Activated CD4-positive, alpha-beta T cell treated with anti-CD3 and anti-CD28 coated beads, Interleukin-2, amount 50 U/mL, for 1 hour (primary cell): ENCODE data around the gene FBN3.
A peak's percentile ranks its signal among the peaks of the same experiment; 100 is the strongest.
"Not testable (repeated sequence)": the region's sequence is repeated elsewhere in the genome, so short reads cannot be mapped to it uniquely, and the experiment has no call there.

Experiments
- DNase-seq: peaks from one replicate; pipeline ENCODE4 v3.0.0-alpha.2; 2020

Gene FBN3

DNA sequence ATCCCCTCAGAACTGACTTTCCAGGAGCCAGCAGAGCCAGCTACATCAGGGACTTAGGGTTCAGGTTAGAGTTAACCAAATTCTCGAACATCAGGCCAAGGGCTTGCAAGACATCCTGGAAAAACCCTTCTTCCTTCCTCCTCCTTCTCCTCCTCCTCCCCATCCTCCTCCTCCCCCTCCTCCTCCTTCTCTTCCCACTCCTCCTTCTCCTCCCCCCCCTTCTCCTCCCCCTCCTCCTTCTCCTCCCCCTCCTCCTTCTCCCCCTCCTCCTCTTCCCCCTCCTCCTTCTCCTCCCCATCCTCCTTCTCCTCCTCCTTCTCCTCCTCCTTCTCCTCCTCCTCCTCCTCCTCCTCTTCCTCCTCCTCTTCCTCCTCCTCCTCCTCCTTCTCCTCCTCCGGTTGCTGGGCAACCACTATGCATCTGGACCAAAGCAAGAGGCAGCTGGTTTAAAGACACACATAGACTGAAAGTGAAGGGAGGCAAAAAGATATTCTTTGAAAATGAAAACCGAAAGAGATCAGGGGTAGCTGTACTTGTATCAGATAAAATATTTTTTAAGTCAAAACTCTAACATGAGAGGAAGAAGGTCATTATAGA lies 102.7 kb downstream of the FBN3 start:
- DNase-seq = no peak

DNA sequence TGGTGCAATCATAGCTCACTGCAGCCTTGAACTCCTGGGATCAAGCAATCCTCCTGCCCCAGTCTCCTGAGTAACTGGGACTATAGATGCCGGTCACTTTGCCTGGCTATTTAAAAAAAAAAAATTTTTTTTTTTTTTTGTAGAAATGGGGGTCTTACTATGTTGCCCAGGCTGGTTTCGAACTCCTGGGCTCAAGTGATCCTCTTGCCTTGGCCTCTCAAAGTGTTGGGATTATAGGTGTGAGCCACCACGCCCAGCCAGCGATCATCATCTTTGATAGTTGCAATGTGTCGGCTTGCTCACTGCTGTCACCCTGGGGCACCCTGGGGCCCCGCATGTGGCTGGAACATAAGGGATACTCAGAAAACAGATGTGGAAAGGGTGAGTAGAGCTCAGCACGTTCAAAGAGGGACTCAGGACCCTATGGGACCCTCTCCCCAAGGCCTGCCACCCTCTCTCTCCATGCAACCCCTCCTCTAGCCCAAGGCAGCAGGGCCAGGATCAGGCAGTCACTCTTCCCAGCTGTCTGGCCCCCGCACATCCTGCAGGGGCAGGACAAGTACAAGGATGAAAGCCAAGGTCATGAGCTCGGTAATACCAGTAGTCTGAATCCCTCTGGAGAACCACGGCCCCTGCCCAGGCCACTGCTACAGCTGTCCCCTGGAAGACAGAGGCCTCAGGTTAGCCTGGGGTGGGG lies 103.4 kb downstream of the FBN3 start:
- DNase-seq = no peak

DNA sequence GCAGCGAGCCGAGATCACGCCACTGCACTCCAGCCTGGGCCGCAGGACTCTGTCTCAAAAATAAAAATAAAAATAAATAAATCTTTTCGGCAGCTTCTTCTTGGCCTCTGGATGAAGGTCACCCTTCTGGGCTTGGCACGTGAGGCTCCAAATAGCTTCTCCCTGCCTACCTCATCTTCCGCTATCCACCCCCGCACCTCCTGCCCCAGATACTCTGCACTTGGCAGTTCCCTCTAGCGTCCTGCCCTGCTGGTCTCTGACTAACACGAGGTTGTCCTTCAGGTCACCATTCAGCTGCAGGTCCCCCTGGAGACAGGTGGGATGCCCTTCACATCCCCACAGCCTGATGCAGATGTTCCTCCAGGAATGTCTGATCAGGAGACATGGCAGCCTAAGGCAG lies 105.4 kb downstream of the FBN3 start:
- DNase-seq = no peak

DNA sequence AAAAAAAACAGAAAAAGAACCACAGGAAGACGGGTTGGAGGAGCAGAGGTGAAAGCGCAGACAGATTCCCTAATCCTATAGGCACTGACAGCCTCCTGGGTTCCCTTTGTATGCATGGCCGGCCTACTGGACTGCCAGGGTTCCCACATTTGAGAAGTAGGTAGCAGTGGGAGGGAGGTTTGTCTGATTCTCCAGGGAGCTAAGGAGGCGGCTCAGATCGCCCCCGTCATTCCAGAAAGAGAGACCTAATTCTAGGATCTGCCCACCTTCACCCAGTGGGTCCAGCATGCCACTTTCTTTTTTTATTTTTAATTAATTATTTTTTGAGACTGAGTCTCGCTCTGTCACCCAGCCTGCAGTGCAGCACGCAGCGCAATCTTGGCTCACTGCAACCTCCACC lies 106.5 kb downstream of the FBN3 start:
- DNase-seq = no peak

DNA sequence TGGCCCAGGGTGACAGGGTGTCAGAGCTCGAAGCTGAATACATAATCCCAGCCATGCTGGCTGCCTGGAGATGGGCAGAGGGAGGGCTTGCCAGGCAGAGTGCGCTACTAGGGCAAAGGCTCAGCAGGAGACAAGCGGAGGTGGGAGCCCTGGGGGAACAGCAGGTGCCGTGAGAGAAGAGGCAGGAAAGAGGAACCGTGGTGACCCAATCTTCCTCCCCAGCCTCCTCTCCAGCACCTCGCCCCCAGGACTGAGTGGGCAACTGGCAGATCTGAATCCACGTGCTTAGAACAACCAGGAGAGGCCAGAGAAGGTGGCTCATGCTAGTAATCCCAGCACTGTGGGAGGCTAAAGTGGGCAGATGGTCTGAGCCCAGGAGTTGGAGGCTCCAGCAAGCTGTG lies 107.9 kb downstream of the FBN3 start:
- DNase-seq = no peak

DNA sequence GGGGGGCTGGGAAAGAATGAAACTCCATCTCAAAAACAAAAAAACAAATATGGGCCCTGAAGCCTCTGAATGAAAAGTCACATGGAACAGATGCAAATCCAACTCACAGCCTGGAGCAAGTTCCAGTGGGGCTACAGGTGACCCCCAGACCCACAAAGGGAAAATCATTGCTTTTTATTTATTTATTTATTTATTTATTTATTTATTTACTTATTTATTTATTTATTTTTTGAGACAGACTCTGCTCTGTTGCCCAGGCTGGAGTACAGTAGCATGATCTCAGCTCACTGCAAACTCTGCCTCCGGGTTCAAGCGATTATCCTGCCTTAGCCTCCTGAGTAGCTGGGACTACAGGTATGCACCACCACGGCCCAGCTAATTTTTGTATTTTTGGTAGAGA lies 110.2 kb downstream of the FBN3 start:
- DNase-seq = no peak

DNA sequence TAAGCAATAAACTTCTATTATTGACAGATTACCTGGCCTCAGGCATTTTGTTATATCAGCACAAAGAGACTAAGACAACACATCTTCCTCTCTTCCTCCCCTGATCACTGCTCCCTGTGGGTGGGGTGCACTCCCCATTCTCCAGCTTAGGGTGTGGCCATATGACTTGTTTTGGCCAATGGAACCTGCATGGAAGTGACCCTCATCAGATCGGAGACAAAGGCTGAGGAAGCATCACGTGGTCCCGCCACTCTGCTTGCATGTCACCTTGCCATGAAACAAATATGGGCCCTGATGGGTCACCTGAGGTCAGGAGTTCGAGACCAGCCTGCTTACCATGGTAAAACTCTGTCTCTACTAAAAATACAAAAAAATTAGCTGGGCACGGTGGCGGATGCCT lies 110.6 kb downstream of the FBN3 start:
- DNase-seq = no peak

DNA sequence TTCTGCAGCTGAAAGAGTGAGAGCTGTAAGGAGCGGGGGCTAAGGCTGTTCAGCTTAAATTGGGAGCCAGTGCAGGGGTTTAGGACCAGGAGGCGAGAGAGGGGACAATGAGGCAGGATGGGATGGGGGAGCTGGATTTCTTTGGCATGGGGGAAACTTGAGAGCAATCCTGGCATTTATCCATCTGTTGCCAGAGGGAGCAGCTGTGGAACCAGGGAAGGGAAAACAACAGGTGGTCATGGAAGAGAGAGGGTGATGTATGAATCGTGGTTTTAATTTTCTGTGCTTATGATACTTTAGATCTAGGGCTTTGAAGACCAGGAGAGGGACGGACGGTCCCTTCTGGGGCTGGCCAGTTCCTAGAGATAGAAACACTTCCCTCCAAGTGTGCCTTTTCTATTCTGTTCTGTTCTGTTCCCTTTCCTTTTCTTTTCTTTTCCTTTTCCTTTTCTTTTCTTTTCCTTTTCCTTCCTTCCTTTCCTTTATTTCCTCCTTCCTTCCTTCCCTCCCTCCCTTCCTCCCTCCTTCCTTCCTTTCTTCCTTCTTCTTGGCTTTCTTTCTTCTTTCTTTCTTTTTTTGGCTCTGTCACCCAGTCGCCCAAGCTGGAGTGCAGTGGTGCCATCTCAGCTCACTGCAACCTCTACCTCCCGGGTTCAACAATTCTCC lies 112.8 kb downstream of the FBN3 start:
- DNase-seq = no peak

DNA sequence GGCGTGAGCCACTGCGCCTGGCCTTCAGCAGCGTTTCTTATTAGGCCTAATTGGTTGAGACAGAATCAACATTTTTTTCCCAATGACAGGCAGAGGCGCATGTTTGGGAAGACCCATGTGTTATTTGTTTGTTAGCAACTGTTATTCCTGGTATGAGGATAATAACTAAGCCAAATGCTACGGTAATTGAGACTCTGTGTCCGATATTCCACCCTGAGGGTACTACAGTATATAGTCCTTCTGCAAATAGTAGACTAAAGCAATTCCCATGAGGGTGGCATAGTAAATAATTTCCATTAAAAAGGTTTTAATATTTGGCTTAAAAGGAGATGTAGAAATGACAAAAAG lies 115.2 kb downstream of the FBN3 start:
- DNase-seq = no peak

DNA sequence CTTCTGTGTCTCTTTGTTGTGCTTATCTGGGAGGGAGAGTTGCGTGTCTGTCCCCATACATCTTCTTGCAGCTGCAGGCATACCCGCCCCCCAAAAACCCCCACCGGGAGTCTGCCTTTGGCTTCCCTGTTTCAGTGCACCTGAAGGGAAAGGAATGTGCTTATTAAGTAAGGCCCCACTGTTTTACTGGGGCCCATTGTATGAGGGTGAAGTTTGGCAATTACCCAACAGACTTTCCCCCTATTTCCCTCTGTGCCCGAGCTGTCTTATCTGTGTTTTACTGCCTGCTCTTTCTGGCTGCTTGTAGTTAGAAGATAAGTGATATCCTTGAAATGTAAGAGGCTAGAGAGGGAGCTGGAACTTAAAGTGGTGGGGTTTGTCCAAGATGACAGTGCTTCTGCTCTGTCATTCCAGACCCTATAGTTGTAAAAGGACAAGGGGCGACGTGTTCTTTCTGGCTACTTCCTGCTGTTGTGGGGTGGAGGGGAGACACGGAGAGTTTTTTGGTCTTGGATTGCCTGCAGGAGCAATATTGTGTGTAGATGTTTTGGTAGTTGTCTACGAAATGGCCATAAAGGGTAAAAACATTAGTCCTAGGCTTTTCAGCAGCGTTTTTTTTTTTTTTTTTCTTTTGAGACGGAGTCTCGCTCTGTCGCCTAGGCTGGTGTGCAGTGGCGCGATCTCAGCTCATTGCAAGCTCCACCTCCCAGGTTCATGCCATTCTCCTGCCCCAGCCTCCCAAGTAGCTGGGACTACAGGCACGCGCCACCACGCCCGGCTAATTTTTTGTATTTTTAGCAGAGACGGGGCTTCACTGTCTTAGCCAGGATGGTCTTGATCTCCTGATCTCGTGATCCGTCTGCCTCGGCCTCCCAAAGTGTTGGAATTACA lies 115.9 kb downstream of the FBN3 start:
- not testable (repeated sequence) for DNase-seq

DNA sequence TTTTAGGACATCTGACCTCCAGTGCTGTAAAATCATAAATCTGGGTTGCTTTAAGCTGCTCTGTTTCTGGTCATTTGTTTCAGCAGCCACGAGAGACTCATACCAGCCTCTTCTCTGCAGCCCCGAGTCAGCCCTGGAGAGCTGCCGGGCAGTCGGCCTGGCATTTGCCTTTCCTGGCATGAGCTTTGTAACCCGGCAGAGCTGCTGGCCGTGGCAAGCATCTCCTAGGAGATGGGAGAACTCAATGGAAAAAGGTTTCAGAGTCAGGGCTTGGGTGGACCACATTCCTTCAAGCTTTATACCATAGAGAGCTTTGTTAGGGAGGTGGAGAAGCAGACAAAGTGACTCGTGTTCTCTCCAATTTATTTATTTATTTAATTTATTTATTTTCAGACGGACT lies 118.4 kb downstream of the FBN3 start:
- DNase-seq = no peak

DNA sequence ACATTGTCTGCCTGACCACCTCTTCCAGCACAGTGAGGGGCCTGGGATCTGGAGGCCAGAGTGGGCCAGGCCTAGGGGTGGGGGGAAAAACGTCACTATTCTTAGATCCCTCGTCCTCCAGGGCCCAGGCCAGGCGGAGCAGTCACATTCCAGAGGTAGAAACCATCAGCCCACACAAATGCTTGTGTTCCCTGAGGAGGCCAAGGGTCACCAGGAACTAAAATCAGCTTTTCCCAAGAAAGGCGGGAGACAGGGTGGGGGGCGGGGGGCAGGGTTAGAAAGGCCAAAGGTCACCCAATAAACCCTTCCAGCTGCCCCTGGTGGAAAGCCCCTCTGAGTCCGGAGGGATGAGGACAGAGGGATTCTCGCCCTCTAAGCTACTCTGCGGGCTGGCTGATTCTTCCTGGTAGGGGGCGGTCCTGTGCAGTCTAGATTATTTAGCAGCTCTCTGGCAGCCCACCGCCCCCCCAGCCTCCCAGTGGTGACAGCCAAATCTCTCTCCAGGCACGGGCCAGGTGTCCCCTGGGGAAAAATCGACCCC lies 120.4 kb downstream of the FBN3 start:
- DNase-seq = no peak

DNA sequence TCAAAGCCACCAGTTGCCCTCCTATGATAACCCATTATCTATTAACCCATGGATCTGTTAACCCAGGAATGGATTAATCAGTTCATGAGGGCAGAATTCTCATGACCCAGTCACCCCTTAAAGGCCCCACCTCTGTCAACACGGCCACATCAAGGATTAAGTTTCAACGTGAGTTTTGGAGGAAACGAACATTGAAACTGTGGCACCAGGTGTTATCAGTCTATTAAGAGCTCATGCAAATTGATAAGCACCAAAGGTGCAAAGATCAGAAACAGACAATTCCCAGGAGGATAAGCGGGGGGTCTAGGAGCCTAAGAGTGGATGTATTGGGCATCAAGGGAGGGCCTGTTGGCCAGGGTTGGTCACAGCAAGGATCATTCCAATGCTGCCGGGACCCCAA lies 124.1 kb downstream of the FBN3 start:
- no peak for DNase-seq

DNA sequence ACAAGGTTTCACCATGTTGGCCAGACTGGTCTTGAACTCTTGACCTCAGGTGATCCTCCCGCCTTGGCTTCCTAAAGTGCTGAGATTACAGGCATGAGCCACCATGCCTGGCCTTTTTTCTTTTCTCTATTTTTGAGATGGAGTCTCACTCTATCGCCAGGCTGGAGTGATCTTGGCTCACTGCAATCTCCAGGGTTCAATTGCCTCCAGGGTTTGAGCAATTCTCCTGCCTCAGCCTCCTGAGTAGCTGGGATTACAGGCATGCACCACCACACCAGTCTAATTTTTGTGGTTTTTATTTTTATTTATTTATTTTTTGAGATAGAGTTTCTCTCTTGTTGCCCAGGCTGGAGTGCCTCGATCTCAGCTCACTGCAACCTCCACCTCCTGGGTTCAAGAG lies 125.1 kb downstream of the FBN3 start:
- not testable (repeated sequence) for DNase-seq

DNA sequence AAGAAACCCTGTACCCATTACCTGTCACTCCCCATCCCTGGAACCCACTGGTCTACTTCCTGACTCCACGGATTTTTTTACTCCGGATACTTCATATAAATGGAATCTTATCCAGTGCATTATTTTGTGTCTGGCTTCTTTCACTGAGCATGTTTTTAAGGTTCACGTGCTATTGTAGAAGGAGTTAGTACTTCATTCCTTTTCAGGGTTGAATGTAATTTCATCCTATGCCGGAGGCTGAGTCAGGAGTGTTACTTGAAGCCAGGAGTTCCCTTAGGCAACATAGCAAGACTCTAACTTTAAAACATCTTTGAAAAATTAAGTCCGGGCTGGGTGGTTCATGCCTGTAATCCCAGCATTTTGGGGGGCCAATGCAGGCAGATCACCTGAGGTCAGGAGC lies 126.0 kb downstream of the FBN3 start:
- no peak for DNase-seq

DNA sequence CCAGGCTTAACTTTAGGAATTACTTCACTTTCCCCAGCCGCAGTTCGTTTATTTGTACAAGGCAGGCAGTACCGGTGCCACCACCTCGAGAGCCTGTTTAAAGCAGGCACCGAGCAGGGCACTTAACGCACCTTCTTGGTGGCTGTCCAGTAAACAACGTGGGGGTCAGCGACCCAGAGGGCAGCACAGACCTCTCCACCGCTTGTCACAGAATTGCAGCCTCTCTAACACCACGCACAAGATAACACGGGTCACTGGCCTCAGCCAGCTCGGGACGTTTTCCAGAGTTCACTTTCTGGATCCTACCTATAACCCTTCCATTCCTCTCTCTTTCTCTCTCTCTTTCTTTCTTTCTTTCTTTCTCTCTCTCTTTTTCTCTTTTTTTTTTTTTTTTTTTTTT lies 127.1 kb downstream of the FBN3 start:
- no peak for DNase-seq

DNA sequence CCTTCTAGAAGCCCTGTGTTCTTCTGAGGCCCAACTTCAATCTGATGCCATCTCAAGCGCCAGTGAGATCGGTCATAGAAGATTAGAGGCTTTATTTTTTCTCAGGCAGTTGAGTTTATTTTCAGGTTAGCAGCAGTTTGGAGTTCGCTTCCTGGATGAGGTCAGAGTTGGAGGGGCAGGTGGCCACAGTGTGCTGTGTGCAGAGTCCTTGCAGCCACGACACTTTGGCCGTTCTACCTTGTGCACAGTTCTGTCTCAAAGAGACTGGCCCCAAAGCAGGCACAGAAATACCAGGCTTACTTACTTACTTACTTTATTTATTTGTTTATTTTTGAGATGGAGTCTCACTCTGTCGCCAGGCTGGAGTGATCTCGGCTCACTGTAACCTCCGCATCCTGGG lies 128.0 kb downstream of the FBN3 start:
- DNase-seq = no peak

DNA sequence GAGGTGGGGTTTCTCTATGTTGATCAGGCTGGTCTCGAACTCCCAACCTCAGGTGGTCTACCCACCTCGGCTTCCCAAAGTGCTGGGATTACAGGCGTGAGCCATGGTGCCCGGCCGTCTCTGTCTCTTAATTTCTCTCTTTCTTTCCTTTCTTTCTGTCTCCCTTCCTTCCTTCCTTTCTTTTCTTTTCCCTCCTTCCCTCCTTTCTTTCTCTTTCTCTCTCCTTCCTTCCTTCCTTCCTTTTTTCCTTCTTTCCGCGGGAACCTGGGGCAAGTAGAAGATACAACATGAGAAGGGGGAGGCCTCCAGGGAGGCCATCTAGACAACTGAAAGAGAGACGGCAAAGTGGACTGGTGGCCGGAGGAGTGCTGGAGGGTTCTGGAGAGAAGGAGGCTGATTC lies 128.7 kb downstream of the FBN3 start:
- DNase-seq = no peak

DNA sequence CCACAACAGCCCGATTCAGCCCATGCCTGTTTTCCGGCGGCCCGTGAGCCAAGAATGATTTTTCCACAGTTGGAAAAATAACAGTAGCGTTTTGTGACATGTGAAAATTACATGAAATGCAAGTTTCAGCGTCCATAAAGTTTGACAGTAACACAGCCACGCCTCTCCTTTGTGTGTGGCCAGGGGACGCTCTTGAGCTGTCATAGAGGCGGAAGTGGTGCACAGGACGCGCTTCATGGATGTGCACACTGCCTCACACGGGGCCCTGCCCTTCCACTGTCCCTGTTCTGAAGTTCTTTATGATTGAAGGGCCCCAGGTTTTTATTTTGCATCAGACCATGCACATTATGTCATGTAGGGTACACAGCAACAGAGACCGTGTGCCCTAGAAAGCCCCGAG lies 131.6 kb downstream of the FBN3 start:
- peak; percentile 47 for DNase-seq
